ENCODE measurements around the gene NFRKB.

DNA sequence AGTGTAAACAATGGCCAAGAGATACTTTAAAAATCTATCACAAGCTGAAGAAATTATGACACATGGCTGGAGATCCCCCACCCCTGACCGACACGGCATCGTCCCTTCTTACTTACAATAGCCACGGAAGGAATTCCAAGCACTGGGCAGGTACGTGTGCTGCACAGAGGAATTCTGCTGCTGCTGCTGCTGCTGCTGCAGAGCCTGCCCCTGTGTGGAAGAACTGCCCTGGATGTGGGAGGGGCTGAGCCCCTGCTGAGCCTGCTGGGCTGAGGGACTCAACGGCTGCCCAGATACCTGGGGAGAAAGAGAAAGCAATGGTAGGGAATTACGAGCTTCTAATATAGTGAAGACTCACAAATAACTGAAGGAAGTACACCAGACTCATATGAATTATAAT lies 15.0 kb upstream of the NFRKB start:
- TF ChIP-seq, protein P1, sequence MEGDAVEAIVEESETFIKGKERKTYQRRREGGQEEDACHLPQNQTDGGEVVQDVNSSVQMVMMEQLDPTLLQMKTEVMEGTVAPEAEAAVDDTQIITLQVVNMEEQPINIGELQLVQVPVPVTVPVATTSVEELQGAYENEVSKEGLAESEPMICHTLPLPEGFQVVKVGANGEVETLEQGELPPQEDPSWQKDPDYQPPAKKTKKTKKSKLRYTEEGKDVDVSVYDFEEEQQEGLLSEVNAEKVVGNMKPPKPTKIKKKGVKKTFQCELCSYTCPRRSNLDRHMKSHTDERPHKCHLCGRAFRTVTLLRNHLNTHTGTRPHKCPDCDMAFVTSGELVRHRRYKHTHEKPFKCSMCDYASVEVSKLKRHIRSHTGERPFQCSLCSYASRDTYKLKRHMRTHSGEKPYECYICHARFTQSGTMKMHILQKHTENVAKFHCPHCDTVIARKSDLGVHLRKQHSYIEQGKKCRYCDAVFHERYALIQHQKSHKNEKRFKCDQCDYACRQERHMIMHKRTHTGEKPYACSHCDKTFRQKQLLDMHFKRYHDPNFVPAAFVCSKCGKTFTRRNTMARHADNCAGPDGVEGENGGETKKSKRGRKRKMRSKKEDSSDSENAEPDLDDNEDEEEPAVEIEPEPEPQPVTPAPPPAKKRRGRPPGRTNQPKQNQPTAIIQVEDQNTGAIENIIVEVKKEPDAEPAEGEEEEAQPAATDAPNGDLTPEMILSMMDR (IDR thresholded peaks at IDR 0.05; ENCODE audit: low read depth, low read length), result no peak
- TF ChIP-seq EZH2phosphoT487 (IDR thresholded peaks at IDR 0.05; ENCODE audit: low read depth), result no peak
